HG02973 (cell line): ENCODE data around the gene ASPN.

Experiments used
- ATAC-seq: cut with Tn5 transposase; IDR thresholded peaks from one replicate; pipeline ENCODE4 v1.9.1; 2021; ENCODE audit warnings: moderate library complexity; ENCODE audit not compliant: unreplicated experiment

Gene ASPN

GRCh38 chr9:92506184-92506857, 24.0 kb upstream of the ASPN start:
- ATAC-seq, result no peak

DNA sequence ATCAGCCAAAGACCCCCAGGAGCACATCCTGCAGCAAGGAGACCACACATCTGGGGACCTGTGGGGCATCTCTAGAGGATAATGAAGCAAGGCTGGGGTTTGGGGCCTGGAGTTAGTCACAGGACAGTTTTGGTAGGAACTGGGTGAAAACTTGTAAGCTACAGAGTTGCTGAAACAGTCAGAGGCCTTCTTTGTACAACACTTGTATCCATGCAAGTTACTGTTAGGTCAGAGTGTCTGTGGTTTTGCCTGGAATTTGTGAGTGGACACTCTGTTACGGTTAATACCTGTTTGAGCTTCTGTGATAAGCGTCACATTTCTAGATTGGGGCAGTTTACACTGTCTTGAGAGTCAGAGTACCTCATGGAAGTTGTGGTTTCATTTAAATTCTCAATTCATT, 22.6 kb upstream of the ASPN start:
- no peak for ATAC-seq

- ATAC-seq, result no peak
Observed at GRCh38 chr9:92503156-92503555, 20.9 kb upstream of the ASPN start.

DNA sequence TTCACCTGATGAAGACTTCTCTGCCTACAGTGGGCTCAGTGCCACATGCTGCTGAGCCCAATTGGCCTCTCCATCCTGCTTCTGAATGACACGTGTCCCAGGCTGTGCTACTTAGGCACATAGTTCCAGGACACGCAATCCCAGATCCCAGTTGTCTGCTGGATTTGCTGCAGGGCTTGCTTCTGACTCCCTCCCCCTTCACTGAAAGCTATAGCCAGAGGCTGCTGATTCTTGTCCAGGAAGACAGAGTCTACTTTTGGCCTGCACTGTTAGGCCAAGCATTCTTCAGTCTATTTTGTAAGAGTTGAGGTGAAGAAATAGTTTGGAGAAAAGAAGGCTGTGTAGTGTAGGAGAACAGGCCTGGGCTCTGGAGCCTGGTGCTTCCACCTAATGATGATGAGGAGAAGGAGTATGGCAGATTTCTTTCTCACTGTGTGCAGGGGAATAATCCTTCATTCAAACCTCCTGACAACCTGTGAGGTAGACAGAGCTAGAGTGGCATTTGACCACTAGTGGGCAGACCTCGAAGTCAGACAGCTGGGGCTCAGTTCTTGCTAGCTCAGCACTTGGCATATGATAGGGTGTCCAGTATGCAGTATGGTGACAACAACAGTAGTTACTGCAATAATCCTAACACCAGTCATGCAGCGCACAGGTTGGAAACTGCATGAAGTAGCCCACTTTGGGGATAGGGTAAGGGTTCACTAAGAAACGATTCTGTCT, 19.5 kb upstream of the ASPN start:
- no peak for ATAC-seq

GRCh38 chr9:92500725-92501124, 18.4 kb upstream of the ASPN start:
- no peak for ATAC-seq

- no peak for ATAC-seq
Observed at GRCh38 chr9:92499701-92500100, 17.4 kb upstream of the ASPN start.

- ATAC-seq, result no peak
Observed at GRCh38 chr9:92496396-92497176, 14.3 kb upstream of the ASPN start.

DNA sequence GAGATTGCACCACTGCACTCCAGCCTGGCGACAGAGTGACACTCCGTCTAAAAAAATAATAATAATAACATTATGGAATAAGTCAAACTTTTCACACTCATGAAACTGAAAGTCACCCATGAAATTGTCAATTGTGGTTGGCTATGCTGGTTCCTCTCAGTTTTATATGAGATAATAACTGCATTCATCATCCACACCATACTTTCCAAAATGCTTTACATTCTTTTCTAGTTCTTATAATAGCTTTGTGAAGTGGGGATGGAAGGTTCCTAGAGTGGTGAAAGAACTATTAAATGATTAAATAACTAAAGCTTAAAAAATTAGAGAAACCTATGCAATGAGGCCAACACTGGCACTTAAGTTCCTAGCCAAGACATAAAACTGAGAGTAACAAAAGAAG, 12.6 kb upstream of the ASPN start:
- ATAC-seq, result no peak

DNA sequence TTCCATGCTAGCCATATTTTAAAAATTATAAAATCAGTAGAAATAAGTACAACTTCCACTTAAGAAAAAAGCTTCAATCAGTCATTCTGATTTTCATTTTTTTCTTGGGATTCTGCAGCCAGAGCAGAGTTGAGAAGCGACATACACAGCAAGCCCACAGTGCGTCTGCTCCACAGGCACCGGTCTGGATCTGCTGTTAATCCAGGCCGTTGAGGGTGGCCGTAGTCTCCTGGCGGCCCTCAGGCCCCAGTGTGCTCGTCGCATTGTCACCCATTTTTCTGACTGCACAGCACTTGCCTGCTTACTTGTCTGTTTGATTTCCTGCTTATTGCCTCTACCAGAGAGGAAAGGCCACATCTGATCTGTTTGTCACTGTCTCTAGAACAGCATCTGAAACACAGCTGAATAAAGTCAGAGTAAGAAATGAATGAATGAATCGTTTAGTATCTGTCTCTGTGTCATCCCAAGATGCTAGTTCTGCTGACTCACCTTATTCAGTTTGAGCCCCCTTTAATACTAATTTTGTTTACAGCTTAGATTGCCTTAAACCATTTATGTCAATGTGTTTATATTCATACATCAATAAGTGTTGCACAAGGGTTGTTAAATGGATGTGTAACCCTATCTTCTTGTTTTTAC, 11.6 kb upstream of the ASPN start:
- ATAC-seq, result no peak

DNA sequence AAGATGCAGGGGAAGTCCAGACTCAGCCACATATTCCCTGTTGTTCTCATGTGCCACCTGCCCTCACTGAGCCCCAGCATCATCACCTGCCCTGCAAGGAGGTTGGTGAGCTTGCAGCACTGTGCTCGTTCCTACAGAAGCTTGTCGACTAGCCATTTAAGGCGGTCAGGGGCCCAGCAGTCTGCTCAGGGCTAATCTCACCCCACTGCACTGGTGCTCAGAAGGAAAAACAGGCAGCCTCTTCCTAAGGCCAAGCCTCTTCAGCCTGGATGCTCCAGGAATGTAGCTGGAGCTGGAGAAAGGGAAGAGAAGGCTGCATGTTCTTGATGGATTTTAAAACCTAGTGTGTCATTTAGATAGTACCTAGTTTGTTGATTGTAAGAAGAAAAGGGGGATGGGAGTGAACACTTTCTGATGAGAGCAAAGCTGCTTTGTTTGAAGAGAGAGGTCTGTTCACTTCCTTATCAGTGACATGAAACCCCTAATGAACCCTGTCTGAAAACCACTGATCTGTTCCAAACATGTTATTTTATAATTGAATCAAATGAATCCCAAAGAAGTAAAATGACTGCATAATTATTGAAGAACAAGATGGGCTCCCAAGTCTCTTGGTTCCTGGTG, 10.6 kb upstream of the ASPN start:
- ATAC-seq, result no peak

GRCh38 chr9:92488681-92489550, 6.6 kb upstream of the ASPN start:
- no peak for ATAC-seq

- no peak for ATAC-seq
Observed at GRCh38 chr9:92486371-92486770, 4.1 kb upstream of the ASPN start.

DNA sequence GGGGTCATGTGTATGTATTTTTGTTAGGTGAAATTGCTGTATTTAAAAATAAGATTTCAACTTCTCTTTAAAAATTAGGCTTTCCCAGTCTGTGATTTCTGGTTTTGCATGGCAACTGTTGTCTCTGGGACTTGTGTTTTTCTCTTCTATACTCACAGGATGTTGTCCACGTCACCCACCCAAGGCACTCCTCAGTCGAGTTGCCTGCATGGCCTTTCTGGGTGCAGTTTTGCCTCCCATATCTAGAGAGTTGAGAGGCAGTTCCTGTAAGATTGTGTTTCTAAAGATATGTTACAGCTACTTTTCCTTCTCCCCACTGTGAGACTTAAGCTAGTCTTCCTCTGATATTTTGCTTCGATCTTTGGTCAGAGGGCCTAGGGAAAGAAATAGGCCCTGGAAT, 2.3 kb upstream of the ASPN start:
- no peak for ATAC-seq

DNA sequence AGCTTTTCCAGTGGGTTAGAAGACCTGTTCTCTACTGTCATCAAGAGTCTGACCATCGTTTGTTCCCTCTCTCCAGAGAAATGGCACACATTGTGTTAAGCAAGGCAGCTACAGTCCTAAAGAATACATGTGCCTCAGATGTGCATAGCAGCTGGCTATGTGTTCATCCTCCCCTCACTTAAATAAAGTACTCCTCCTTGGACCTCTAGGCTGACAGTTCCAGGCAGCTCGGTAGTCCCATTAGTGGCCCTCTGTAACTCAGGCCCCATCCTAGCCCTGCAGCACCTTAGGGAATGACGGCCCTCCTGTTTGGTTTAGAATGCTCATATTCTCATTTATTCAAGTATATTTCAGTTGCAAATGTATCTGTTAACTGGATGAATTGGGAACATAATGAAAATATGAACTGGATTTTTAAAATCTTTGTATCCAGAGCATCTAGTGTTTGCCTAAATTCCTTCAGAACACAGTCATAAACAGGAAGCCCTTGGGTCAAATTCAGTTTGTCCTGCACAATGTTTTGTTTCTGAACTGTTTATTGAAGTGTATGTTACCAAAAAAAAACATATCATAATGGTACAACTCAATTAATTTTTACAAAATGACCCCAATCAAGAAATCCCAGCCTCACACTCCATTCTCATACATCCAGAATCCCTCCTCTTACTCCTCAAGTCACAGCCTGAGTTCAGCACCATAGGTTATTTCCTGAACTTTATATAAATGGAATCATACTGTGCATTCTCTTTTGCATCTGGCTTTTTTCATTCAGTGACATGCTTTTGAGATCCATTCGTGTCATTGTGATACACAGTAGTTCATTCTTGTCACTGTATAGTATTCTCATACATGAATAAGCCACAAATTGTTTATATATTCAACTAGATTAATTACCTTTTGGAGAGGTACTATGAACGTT, 1.6 kb upstream of the ASPN start:
- ATAC-seq, result no peak

- no peak for ATAC-seq
Observed at GRCh38 chr9:92482805-92483204, 499 bp upstream of the ASPN start.

- no peak for ATAC-seq
Observed at GRCh38 chr9:92480986-92481633, 1.2 kb downstream of the ASPN start.

DNA sequence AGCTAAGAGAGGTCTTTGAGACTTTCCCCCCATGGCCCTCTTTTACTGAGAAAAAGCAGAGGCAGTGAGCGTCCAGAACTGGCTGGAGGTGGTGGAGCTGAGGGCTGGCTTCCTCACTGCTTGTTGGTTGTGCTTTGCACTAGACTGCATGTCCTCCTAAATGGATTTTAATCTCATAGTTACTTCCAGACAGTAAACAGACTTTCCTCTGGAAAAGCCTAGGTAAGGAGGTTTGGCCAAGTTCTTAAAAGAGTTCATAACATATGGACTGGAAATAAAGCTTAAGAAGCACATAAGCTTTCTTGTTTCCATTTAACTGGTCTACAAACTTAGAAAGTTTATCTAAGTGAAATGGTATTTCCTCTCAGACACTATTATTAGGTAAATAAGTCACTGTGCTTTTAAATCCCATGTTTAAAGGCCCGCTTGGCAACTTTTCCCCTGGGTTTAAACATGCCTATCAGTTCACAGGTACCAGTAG, 2.0 kb downstream of the ASPN start:
- ATAC-seq, result no peak

GRCh38 chr9:92479346-92479745, 3.0 kb downstream of the ASPN start:
- no peak for ATAC-seq
